Right lung (tissue), 5 donors: ENCODE results near the gene METTL26. TPM values are rescaled to one million over a fixed set of nuclear protein-coding genes. Genes with fewer than 3 reads are reported as not detected.
A peak's percentile ranks its signal among the peaks of the same experiment; 100 is the strongest.

Experiments
- DNase-seq, 2 donors: peaks; one replicate each; pipeline ENCODE4 v3.0.0-alpha.2; 2013
- polyA plus RNA-seq, 5 donors: library from polyadenylated mRNA; unstranded; fragments of 120-200 nt; gene quantifications; one replicate each; pipeline versions ENCODE4 v1.2.1 to v1.2.3, GENCODE V29; 2013; ENCODE audit warnings: inconsistent platforms in 1 of 5, low replicate concordance in 1 of 5; ENCODE audit not compliant: insufficient read length in 5 of 5, insufficient read depth in 1 of 5

The METTL26 gene
- polyA plus RNA-seq, 5 donors, result 37.9 to 74.1 (median 49.3) TPM

- no peak for DNase-seq
Observed at GRCh38 chr16:642189-643049, 6.3 kb upstream of the METTL26 start.

GRCh38 chr16:641326-642188 is 5.5 kb upstream of the METTL26 start, which contains the start of gene MCRIP2:
TSS of gene MCRIP2 (plus strand) at chr16:641828. CDS start at chr16:641992, 164 bp downstream.
- peak; percentile 55 to 56 for DNase-seq

DNA sequence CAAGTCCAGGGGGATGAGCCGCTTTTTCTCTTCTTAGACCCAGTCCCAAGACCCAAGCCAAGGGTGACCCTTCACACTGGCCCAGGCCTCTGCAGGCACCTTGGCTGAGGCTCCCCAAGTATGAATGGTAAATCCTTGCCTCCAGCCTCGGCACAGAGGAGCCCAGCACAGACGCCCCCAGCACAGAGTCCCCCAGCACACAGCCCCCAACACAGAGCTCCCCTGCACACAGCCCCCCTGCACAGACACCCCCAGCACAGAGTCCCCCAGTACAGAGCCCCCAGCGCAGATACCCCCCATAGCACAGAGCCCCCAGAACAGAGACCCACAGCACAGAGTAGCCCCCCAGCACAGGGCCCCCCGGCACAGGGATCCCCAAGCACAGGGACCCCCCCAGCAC is 4.5 kb upstream of the METTL26 start:
- no peak for DNase-seq

DNA sequence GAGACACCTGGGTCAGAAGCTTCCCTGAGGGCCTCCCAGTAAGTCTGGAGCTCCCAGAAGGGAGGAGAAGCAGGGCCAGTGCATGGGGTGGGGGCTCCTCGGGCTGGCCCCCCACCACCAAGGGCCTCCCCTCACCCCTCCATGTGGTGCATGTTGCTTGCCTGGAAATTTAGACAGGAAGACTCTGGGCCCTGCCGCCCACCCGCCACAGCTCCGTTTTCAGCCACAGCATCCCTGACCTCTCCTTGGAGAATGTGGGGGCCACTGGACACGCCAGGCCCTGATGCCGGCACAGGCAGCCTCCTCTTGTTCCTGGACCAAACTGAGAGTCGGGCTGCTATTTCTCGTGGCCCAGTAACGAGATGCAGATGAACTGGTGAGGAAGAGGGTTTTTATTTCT is 2.7 kb upstream of the METTL26 start:
- DNase-seq, result no peak

- DNase-seq, result no peak
Observed at GRCh38 chr16:638034-638543, 2.0 kb upstream of the METTL26 start.

GRCh38 chr16:637081-638018 is 1.2 kb upstream of the METTL26 start:
- DNase-seq, result no peak

DNA sequence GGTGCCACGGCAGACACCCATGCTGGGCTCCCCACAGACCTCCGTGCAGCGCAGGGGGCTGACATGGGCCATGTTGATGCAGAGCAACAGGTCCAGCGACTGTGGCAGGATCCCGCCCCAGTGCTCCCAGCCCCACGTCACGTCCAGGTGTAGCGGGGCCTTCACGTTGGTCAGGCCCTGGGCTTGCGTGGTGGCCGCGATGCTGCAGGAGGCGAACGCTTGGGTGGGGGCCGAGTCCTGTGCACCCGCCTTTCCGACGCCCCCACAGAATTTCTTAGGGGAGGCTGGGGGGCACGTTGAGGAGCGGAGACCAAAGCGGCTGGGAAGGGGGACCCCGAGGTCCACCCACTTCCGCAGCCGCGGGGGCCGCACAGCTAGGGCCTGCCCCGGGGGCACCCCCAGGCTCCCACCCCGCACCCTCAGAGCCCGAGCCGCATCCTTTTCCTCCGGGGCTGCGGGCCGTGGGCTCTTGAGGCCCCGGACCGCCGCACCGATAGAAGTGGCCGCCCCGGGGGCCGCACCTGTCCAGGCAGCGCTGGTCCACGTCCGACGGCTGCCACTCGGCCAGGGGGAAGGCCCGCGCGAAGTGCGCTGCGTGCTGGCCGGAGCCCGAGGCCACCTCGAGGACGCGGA is 416 bp downstream of the METTL26 start:
- no peak for DNase-seq

DNA sequence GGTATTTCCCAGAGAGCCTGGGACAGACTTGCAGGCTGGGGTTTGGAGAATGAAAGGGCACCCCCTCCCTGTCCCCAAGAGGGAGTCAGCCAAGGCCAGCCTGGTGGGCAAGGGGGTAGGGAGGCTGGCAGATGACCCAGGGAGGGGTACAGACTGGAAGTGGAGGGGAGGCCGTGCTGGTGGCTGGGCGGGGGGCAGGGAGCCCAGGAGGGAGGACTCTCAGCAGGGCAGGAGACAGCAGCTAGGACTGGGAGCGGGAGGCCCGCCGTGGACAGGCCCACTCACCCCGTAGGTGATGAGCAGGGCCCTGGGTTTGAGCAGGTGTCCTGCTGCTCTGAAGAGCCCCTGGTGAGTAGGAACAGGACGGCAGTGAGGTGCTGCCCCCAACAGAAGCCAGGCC is 1.1 kb downstream of the METTL26 start:
- no peak for DNase-seq

GRCh38 chr16:634051-634670 is 1.9 kb downstream of the METTL26 start:
- DNase-seq, result no peak

- no peak for DNase-seq
Observed at GRCh38 chr16:633336-634050, 2.6 kb downstream of the METTL26 start.

GRCh38 chr16:632486-633335 is 3.4 kb downstream of the METTL26 start:
- DNase-seq, result no peak

DNA sequence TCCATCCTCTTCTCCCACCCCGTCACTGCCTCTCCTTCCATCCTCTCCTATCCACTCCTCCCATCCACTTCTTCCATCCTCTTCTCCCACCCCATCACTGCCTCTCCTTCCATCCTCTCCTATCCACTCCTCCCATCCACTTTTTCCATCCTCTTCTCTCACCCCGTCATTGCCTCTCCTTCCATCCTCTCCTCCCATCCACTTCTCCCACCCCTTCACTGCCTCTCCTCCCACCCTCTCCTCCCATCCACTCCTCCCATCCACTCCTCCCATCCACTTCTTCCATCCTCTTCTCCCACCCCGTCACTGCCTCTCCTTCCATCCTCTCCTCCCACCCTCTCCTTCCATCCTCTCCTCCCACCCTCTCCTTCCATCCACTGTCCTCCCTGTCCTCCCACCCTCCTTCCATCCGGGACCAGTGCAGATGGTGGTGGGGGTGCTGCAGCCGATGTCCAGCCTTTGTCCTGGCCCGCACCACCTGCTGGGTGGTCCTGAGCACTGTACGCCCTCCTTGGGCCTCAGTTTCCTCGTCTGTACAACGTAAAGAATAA is 4.2 kb downstream of the METTL26 start:
- DNase-seq, result no peak

GRCh38 chr16:630815-631405 is 5.2 kb downstream of the METTL26 start, which contains the start of gene WFIKKN1:
TSS of gene WFIKKN1 (plus strand) at chr16:630985. CDS start at chr16:631254, 269 bp downstream.
- no peak for DNase-seq

DNA sequence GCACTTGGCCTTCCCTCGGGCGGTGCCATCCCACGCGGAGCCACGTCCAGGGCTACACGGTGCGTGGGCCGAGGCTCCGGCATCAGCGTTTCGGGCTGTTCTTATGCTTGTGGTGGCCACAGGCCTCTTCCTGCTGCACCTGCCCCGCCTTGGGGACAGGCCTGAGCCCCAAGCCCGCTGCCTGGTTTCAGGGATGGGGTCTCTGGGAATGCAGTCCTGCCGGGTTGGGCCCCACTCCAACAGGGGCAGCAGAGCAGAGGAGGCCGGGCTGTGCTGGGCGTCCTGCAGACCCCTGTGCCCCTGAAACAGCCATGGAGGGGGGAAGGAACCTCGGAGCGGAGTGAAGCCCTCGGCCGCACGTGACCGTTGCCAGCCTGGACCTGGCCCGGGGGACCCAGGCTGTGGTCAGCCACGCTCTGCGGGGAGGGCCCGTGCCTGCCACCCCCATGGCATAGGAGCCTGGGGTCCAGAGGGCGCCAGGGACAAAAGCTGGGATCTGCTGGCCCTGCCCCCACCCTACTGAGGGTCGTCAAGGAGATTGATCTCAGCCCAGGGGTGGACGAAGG is 5.8 kb downstream of the METTL26 start:
- no peak for DNase-seq

DNA sequence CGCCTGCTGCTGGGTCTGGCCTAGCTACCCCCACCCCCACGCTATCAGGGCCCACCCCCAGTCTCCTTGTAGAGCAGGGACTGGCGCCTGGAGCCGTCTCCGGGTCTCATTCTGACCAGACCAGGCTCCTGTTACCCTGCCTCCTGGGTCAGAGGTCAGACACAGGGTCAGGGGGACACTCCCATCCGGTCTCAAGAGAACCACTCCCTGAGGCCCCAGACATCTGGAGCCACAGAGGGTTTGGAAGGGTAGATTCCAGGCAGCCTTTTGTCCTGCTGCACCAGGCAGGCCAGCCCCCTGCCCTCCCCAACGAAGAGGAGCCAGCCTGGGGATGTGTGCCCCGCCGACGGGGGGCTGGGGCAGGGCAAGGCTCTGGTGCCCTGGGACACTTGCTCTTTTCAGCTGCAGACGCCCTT is 6.3 kb downstream of the METTL26 start:
- no peak for DNase-seq

- no peak for DNase-seq
Observed at GRCh38 chr16:629185-629832, 6.8 kb downstream of the METTL26 start.
